Measurements from ENCODE around the gene EIF4G3.
A peak's percentile ranks its signal among the peaks of the same experiment; 100 is the strongest.

Gene EIF4G3

GRCh38 chr1:21022279-21023040 lies 154.2 kb downstream of the EIF4G3 start:
- ATAC-seq: peak; percentile 99

- no peak for ATAC-seq
Measured at GRCh38 chr1:21021311-21021710, 155.4 kb downstream of the EIF4G3 start.

- ATAC-seq: no peak
Measured at GRCh38 chr1:21020151-21020550, 156.5 kb downstream of the EIF4G3 start.

GRCh38 chr1:21018673-21019072 lies 158.0 kb downstream of the EIF4G3 start:
- ATAC-seq: no peak

- ATAC-seq: no peak
Measured at GRCh38 chr1:21013510-21013909, 163.2 kb downstream of the EIF4G3 start.

- no peak for ATAC-seq
Measured at GRCh38 chr1:21012937-21013336, 163.8 kb downstream of the EIF4G3 start.

- ATAC-seq: no peak
Measured at GRCh38 chr1:21007876-21008275, 168.8 kb downstream of the EIF4G3 start.

- ATAC-seq: no peak
Measured at GRCh38 chr1:21005466-21006239, 171.0 kb downstream of the EIF4G3 start.

GRCh38 chr1:21003281-21004045 lies 173.2 kb downstream of the EIF4G3 start:
- no peak for ATAC-seq

- ATAC-seq: no peak
Measured at GRCh38 chr1:21001042-21001441, 175.7 kb downstream of the EIF4G3 start.

GRCh38 chr1:21000245-21000594 lies 176.5 kb downstream of the EIF4G3 start:
- no peak for ATAC-seq

- no peak for ATAC-seq
Measured at GRCh38 chr1:20999525-21000244, 177.0 kb downstream of the EIF4G3 start.

GRCh38 chr1:20998826-20999225 lies 177.9 kb downstream of the EIF4G3 start:
- ATAC-seq: no peak

- no peak for ATAC-seq
Measured at GRCh38 chr1:20997602-20998224, 179.0 kb downstream of the EIF4G3 start.

GRCh38 chr1:20996554-20996953 lies 180.1 kb downstream of the EIF4G3 start:
- no peak for ATAC-seq

- ATAC-seq: no peak
Measured at GRCh38 chr1:20993716-20994575, 182.8 kb downstream of the EIF4G3 start.

- no peak for ATAC-seq
Measured at GRCh38 chr1:20992322-20993056, 184.2 kb downstream of the EIF4G3 start.

- ATAC-seq: no peak
Measured at GRCh38 chr1:20988943-20989342, 187.8 kb downstream of the EIF4G3 start.

- ATAC-seq: no peak
Measured at GRCh38 chr1:20987831-20988825, 188.6 kb downstream of the EIF4G3 start.

All from activated CD4-positive, CD25-positive, alpha-beta regulatory T cell treated with anti-CD3 and anti-CD28 coated beads, Interleukin-2, amount 50 U/mL, for 24 hours (primary cell).